SIG-M5 treated with dmso at 0.1 percent for 504 hours (cell line): ENCODE results near the gene CLSTN2.

Experiments used
- DNase-seq: peaks from one replicate; lab custom pipeline; 2025; ENCODE audit not compliant: unreplicated experiment; lab: John Stamatoyannopoulos, UW

Gene CLSTN2

DNA sequence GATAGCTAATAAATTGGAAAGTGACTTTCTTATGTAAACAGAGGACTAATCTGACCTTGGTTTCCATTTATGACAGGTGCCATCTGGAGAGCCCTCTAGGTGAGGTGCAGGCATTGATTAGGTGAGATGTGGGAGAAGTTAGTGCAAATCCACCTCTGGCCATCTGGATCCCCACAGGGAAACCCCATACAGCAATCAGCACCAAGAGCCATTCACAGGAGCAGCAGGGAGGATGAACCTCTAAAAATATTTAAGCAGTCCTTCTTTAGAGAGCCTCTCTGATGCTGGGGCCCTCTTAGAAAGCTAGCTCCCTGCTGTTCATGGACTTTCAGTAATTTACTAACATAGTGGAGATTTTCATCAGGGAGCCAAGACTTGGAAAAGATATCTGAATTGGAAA lies 69.3 kb downstream of the CLSTN2 start:
- no peak for DNase-seq

DNA sequence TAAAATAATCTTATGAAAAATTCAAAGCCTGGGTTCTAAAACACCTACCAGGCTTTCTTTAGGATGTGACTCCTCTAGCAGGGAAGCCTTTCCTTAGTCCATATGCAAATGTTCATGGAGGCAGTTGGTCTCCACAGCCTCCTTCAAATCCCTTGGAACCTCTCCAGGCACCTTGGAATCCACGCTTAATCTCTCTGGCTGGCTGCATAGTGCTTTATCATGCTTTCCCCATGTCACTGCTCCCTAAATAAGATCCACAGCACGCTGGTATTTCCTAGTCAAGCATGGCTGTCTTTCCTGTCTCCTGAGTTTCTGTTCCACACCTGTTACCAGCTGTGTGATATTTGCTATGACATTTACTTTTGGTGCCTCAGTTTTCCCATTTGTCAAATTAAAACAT lies 71.3 kb downstream of the CLSTN2 start:
- no peak for DNase-seq

DNA sequence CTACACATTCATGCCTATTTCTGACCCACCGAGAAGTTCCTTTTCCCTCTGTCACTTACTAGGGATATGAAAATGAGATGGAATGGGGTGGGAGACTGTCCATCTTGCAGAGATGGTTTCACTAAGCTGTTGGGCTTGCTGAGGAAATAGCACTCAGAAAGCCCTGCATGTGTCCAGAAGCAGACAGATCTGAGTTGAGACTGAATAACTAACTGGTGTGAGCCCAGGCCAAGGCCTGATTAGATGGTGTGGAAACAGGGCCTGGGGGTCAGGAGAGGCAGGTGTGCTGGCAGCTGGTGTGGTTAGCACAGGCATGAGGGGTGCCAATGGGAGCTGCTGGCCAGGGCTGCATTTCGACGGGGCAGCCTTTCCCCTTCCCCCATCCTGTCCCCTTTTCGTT lies 72.1 kb downstream of the CLSTN2 start:
- no peak for DNase-seq

DNA sequence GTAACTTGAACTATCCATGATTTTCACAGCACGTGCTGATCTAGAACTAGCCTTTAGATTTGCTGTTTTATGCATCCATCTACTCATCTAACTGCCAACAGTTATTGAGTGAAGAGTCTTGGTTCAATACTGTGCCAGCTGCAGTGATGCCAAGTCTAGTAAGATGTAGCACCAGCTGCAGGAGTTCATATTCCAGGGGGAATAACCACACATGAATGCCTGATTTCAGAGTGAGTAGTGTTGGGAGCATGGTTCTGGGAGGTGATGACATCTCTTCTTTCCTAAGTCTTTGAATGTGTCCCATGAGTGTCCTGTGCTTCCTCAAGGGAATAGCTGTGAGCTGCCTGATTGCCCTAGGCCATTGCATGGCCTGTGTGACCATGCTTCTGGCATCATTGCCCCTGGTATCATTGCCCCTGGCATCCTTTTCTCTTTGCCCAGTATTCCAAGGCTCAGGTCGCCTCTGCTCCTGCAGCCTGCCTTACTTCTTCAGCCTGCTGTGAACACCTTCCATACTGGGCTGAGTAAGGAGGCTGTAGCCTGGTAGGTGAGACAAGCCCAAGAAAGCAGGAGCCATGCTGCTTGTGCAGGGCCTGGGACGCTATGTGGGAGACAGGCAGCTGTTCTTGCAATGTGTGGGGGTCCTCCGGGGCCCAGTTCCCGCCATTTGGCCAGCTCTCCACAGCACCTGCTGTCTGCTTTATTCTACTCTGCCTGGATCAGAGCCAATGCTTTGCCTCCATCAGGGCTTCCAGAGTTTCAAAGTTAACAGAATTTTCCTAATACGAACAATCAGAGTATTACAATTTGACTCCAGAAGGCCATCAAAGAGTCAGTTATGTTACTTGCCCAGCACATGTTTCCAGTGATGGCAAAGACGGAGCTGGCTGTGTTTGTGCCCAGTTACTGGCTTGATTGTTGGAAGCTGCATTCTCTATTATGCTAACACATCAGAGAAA lies 73.2 kb downstream of the CLSTN2 start:
- no peak for DNase-seq

DNA sequence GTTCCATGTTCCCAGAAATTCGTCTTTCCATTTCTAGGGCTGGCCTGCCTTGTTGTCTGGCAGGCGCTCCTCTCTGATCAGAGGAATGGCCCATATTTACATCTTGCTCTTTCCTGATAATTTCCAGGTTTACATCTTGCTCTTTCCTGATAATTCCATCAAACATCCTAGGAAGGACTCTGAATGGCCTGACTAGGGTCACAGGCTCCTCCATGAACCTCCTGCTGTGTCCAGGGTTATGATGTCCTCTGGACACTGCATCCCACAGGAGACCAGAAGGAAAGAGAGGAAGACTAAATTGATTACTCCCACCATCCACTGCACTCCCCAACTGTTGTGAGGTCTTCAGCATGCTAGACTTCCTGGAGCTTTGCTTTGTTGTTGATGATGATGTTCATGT lies 75.4 kb downstream of the CLSTN2 start:
- no peak for DNase-seq

DNA sequence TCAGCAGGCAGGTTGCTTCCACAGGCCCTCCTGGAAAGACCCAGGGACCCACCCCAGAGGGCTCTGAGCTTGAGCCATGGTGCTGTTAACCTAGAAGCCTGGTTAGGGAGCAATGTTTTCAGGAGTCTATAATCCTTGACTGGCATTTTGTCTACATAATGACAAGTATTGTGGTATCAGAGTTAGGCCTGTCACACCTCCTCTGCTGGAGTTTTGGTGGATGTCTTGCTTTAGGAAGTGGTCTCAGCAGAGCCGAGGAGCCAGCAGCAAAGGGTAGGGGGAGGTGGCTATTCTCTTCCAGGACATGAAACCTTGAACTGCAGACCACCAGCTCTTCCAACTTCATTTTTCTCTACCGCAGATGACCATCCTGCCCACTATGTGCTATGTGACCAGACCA lies 76.1 kb downstream of the CLSTN2 start:
- DNase-seq, result no peak

DNA sequence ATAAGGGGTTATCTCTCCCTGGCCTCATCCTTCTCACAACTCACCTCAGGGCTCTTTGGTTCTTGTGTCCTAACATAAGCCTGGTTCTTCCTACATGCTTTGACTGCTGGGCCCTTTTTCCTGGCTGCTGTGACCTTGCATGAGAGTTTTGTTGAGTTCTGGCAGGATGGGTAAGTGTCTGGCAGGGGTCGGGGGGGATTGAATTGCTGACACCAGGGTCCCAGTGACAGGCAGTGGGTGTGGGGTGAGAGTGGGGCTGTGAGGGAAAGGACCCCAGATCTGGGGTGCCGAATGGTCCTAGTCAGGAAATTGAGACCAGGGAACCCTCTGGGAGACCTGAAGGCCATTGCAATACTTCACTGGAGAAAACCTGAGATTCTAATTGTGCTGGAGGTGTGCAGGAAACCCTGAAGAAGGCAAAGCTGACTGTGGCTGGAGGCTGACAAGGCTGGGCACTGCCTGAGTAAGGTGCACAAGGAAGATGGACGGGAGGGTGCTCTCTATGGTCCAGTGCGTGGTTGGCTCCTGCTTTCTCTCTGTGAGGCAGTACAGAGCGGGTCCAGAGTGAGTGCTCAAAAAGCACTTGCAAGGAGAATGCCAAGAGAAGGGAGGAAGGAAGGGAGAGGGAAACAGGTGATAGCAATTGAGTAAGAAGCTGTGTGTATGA lies 76.8 kb downstream of the CLSTN2 start:
- no peak for DNase-seq

DNA sequence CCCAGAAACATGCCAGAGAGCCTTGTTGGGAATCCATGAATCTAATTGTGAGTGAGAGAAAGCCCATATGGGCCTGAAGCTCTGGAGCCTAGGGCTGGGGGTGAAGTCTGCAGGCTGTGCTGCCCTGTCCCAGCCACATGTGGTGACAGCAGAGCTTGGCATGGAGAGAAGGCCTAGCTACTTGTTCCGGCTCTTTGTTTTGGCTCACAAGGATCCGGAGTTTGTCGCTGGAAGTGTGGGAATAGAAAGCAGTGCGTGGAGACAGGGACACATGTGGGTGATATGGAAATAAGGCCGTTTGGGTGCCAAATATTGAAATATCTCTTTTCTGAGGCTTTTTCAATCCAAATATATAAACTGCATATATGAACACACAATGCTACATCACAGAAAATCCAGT lies 78.2 kb downstream of the CLSTN2 start:
- DNase-seq, result no peak

DNA sequence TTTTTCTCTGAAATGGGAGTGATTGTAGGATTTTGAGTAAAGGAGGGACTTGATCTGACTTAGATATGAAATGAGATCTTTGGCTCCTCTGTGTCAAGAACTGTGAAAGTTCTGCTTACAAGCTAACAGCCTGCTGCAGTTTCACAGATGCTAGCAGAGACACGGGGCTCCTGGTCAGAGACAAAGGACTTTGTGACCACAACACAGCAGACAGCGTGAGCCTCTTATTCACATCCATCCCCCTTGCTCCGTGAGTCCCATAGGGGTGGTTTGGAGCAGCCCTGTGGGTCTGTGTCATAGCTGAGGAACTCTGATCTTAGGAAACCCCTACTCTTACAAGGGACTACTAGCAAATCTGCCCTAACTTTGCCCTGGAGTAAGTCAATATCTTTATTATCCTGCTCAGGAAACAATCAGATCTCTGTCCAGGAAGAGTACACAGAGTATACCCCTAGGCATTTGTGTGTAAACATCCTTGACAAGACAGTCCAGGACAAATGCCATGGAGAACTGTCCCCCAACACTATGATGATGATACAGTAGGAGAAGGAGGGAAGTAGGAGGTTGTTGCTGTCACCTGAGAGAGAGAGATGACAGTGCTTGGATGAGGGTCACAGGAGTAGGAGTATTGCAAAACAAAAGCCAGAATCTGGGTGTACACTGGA lies 80.0 kb downstream of the CLSTN2 start:
- DNase-seq, result no peak

DNA sequence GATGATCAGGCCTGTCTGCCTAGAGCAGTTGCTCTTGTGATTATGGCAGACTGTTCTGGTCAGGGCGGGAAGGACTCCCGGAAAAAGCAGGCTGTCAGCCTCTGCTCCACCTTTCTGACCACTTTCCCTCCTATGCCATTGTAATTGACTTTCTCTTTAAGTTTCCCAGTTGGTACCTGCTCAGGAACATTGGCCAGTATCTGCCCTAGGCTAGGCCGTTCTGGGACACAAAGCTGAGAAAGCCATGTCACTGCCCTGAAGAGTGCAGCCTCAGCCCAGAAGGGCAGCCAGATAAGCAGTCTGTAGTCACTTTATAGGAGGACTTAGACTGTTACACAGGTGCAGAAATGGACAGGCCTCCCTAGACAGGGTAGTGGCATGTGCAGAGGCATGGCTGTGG lies 80.8 kb downstream of the CLSTN2 start:
- no peak for DNase-seq

DNA sequence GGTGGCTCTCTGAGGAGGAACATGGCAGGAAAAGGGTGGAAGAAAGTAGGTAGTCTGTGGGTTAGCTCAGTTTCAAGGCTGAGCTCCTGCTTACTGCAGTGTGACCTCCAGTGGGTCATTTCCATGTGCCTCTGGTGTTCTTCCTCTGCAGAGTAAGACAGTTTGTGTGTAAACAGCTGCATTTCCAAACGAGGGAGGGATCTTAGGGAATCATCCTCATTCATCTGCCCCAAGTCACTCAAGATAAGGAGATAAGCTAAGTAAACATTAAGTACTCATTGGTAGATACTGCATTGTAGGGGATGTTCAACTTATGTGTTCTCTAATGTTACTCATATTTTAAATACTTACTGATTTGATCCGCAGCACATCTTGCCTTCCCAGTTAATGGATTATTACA lies 83.6 kb downstream of the CLSTN2 start:
- DNase-seq, result no peak

DNA sequence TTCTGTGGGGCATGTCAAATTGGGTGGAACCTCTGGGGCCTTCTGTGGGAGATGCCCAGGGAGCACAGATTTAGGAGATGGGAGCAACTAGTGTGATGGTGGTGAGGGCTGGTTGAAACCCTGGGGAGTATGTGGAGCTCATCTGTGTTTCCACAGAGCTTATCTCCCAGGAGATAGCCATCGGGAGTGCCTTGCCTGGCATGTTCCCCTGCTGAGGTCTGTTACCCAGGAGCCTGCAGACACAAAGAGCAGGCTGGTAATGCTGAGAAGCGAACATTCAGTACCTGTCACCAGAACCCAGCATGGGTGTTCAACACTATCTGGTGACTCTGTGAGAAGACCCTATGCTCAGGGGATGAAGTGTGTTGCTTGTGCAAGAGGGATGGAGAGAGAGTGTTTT lies 85.0 kb downstream of the CLSTN2 start:
- no peak for DNase-seq

DNA sequence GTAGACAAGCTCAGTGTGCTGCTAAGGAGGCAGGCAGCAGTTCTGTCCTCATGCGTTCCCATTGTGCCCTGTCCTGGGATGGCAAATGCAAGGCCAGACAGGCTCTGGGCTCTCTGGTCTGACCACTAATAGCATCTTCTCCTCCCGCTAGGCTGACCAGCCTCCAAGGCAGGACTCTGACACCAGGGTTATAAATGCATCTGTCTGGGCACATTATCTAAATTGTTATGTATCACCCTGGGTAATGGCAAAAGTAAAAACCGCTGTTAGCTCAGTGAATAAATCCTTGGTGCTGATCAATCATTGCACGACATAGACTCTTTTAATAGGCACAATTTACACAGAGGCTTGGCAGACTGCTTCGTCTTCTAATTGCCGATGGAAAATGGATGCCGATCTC lies 85.6 kb downstream of the CLSTN2 start:
- no peak for DNase-seq

DNA sequence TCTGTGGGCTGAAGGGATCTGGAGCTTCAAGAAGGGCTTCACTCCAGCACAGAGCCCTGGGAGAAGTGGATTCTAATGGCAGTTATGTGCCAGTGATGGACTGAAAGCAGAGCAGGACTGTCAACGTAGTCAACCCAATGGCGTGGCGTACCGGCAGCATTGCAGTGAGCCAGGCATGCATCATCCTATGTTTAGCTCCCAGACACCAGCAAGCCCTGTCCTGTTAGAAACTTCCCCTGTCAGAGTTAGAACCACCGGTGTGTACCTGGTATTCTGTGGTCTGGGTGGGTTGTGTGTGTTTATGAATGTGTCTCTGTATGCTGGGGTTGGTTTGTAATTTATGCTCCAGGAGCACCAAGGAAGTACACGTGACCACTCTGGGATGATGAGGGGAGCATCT lies 86.3 kb downstream of the CLSTN2 start:
- no peak for DNase-seq

DNA sequence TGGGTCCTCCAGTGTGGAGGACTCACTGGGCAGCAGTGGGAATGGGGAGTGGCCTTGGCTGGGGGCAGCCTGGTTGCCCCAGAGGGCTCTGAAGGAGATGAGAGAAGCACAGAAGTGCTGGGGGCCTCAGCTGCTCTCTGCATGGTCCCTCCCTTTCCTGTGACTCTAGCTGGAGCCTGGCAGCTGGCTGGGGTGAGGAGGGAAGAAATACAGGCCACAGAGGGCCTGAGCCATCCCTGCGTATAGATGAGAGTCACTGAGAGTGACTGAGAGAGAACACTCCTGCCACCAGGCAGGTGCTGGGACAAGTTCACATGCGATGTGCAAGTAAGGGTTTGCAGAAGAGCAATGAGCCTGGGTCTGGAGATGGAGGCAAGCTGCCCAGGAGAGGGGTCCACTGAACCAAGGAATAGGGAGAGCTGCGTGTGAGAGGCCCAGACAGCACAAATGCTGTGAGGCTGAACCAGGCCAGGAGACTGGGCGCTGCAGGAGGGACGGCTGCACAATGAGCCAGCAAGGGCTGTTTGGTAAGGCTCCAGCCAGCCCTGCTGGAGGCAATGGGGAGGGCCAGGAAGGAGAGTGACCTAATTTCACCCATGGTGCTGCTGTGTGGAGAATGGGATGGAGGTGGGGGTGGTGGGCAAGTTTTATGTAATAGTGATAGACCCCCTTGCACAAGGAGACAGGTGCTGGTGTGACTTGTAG lies 87.2 kb downstream of the CLSTN2 start:
- DNase-seq, result no peak

DNA sequence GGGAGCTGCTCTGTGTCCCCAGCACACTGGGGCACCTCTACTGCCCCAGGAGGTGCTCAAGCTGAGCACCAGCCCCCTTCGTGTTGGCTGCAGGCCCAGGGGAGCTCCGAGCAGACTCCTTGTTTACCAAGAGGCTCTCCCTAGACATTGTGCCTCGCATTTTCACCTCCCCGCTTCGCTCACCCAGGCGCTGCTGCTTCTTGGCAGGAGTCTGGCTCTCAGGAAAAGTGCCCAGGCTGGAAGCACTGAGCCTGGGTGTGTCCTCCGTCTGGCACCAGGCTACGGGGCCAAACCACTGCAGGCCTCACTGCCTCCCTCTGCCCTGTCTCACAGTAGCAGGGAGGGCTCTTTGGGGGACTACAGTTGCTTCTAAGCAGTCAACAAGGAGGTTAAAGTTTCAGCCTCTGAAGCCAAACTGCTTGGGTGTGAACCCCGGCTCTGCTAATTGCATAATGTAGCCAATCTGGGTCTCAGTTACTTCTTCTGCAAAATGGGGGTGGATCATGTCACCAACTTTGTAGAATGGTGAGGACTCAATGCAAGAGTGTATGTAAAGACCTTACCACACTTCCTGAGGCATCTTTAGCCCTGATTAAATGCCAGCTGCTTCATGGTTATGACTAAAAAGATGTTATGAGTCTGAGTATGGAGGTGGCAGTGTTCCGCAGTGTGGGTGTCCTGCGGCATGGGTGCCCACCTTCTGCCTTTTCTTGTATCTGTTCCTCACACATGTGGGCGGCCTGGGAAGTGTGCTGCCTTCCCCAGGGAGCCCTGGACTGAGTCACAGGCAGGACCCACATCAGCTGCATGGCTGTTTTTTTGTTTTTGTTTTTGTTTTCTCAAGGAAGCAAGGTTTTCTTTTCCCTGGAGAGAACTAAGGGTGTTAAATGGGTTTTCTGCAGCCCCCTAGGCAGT lies 88.9 kb downstream of the CLSTN2 start:
- no peak for DNase-seq

DNA sequence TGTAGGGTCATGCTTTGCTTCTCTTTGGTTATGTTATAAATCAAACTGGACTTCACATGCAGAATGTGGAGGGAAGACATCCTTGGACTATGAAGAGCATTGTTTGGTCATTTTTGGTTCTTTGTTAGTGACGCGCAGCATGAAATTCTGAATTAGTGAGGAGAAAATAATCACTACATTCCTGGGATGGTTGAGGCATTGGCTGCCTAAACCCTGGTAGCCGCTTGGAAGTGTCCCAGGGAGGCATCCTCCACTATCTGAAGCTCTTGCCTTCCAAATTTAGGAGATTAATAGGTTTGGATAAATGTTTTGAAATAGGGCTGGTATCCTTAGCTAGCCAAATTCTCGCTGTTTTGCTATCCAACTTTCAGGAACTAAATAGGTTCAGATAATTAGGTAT lies 96.2 kb downstream of the CLSTN2 start:
- no peak for DNase-seq

DNA sequence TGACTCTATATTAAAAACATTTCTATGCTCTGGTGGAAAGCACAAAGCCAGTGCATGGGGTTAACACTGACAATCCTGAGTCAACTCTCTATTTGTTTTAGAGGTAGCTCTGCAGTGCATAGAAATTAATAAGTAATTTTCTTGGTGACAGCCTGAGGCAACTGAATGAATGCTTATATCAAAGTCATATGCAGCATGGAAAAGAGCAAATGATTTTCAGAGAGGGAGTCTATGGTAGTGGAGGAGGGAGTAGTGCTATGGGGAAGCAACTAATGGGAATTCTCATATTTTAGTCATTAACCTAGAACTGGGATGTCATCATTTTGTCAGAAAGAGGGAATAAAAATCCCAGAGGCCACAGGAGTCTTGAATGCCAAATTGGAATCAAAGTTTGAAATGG lies 99.1 kb downstream of the CLSTN2 start:
- no peak for DNase-seq

DNA sequence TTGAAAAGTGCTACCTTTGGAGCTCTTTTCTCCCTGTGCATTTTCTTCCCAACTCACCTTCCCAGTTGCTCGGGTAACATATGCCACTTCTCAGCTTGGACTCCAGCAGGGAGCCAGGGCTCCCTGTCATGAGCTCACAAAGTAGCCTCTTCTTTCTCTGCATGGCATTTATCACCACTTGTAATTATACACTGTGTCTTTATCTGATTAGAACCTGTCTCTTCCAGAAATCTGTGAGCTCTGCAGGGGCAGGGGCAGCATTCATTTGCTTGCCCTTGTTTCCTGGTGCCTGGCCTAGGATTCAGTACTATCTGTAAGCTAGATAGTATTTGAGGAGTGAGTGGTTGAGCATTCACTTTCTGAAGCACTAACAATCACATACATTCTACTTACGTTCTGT lies 100.9 kb downstream of the CLSTN2 start:
- no peak for DNase-seq

DNA sequence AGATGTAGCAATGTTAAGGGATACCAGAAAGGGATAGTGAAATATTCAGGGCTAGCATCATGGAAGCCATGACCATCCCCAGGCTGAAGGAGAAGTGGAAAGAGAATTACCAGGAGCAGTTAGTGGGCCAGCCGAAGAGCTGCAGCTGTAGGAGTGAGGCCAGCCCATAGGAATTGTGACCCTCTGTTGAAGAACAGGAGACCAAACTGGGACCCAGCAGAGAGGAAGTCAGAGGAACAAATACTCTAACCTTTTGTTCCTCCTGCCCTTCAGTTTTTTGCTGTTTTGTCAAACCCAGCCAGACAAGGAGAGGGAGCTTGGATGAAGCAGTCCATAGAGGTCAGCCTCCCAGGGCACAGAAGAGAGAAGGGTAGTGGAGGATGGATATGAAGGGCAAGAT lies 115.4 kb downstream of the CLSTN2 start:
- DNase-seq, result no peak
